Activated CD8-positive, alpha-beta memory T cell treated with anti-CD3 and anti-CD28 coated beads for 1 hour (primary cell): ENCODE results near the gene RNGTT.
"Not testable (repeated sequence)": the region's sequence is repeated elsewhere in the genome, so short reads cannot be mapped to it uniquely, and the experiment has no call there.

Experiments
- DNase-seq, 2 donors: peaks; one replicate each; pipeline ENCODE4 v3.0.0-alpha.2; 2020; ENCODE audit warnings: low read depth in 1 of 2; ENCODE audit errors: extremely low read depth in 1 of 2

RNGTT gene

DNA sequence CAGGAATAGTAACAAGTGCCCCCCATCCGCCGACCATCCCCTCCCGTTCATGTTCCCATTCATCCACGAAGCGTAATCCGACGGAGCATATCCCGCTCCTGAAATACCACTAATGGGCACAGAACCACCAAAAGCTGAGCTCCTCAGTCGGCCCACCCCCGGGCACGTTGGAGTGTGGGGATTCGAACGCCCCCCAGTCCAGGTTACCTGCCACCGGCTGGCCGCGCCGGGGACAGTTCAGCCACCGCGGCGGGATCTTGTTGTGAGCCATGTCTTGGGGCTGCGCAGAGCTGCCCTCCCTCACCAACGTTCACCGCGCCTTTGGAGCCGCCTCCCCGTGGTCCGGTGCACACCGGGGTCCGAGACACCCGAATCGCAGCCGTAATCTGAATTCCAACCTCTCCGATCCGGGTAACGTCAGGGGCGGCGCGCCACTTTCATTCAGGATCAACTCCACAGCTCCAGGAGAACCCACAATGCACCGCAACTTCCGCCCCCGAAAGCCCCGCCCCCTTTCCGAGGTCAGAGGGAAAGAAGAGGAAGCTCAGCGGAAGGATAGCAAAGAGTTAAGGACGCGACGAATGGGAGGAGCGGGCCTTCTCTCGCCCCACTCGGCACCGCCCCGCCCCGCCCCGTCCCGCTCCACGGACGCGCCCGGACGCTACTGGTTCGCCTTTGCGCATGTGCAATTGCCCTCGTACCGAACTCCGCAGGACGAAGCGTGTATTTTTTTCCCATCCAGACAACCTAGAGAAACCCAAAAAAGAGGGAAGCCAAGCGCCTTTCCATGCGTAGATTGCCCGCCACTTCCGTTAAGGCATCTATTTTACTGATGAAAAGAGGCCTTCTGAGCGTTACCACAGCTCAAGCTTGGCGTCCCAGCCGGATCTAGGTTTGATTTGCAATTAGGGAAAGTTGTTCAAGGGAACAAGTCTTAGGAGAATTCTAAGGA is at the start of gene RNGTT:
RNGTT (minus strand) TSS at position 480 of the 952 bp plus-strand sequence; CDS start at position 271, 209 bp downstream.
- DNase-seq, result peak; percentile 93 to 97

DNA sequence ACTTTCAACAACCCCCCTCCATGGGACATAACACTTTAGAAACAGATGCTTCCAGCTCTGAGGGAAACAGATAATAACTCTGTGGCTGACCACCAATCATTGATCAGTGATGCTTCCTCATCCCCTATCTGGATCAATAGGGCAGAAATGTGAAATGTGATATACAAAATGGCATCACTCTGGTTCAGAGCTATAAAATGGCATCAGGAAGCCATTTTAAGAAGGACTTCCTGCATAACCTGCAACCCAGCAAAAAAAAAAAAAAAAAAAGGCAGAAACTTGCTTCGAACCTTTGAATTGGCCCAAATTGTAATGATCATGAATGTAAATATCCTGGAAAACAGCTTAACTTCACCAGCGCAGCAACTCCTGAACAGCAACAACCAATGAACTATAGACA is 48.0 kb upstream of the RNGTT start:
- DNase-seq, result no peak

DNA sequence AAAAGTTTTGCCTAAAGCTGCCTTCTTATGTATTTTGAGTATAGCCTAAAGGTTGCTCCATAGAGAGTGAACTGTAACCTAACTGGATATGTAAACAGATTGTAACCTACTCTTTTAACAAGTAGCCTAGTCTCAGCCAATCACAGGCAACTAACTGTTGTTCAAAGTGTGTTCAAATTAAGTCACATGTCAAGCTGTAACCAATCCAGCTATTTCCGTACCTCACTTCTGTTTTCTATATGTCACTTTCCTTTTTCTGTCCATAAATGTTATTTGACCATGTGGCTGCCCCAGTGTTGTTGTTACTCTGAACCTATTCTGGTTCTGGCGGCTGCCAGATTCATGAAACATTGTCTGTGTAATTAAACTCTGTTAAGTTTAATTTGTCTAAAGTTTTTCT is 47.4 kb upstream of the RNGTT start:
- no peak for DNase-seq

DNA sequence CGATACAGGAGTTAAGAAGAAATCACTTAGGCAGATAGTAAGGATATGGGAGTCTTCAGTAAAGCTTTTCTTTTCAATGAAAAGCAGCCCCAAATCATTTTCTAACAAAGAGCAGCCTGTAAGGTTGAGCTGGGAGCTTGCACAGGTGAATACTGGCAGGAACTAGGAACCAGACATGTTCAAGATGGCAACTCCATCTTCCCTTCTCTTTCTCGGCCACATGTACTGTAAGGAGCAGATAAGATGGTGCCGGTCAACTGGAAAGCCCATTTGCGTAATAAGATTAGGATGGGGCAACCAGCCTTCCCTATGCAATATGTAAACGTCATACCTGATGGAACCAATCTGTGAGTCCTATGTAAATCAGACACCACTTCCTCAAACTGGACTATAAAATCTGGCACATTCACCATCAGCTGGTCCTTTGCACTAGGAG is 46.2 kb upstream of the RNGTT start:
- no peak for DNase-seq

DNA sequence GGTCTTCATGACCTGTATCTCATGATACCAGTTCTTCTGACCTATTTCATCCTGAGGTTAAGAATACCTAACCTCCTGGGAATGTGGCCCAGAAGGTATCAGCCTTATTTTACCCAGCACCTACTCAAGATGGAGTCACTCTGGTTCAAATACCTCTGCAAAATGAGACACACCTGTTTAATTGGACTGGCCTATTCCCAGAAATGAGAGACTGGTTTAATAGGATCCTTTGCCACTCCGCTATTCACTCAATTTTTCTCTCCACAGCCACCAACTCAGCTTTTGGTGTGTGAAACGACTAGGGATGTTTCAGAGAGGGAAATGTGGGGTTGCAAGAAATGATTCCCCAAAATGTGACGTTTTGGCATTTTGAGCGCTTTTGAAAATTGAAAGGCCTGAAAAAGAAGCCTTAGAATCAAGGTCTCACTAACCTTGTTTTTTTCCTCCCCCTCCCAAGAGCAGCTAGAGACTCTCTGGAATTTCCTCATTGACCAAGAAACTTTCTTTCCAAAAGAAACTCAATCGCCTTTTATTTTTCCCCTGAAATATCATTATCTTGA is 45.5 kb upstream of the RNGTT start:
- no peak for DNase-seq

DNA sequence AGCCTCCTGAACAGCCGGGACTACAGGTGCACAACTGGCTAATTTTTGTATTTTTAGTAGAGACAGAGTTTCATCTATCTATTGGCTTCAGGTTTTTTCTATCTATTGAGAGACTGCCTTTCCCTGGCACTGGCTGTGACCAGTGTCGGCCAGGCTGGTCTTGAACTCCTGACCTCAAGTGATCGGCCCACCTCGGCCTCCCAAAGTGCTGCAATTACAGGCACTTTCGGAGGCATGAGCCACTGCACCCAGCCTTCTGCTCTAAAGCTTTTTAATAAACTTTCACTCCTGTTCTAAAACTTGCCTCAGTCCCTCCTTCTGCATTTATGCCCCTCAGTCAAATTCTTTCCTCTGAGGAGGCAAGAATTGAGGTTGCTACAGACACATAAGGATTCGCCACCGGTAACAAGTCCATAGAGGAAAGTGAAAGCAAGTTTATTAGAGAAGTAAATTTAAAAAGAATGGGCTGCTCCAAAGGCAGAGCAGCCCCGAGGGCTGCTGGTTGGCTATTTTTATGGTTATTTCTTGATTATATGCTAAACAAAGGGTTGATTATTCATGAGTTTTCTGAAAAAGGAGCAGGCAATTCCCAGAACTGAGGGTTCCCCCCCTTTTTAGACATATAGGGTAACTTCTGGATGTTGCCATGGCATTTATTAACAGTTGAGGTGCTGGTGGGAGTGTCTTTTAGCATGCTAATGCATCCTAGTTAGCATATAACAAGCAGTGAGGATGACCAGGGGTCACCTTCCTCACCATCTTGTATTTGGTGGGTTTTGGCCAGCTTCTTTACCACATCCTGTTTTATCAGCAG is 44.8 kb upstream of the RNGTT start:
- DNase-seq, result no peak

DNA sequence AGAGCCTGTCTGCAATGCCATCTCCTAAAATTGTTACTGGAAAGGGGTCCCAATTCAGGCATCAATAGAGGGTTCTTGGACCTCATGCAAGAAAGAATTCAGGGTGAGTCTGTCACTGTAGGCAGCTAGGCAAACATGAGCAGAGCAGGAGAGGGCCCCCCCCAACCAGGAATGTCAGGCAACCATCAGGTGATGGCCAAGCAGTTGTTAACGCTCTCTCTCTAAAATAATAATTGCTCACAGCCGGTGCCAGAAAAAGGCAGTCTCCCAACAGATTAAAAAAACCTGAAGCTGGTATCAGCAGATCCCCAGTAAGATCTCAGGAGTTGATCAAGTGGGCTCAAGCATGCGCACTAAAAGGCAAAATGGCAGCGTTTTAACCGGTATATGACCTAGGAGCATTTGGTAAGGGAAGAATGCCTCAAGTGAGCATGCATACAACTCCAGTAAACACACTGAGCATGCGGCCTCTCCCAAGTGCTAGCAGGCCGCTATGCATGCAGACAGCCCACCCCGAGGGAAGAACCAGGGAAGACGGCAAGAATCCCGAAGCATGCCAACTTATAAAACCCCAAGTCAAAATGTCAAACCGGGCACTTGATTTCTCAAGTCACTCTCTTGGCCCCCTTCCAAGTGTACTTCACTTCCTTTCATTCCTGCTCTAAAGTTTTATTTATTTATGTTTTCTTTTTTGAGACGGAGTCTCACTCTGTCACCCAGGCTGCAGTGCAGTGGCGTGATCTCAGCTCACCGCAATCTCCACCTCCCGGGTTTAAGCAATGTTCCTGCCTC is 44.0 kb upstream of the RNGTT start:
- DNase-seq, result no peak

DNA sequence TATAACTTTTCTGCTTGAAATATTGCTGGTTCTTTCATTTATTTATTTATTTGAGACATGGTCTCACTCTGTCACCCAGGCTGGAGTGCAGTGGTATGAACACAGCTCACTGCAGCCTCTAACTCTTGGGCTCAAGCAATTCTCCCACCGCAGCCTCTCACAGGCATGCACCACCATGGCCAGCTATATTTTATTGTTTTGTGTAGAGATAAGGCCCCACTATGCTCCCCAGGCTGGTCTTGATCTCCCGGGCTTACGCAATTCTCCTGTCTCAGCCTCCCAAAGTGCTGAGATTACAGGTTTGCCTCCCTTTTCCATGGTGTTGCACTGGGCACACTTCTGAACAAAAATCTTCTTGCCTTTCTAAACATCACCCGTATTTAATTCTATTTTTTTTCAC is 39.1 kb upstream of the RNGTT start:
- no peak for DNase-seq

DNA sequence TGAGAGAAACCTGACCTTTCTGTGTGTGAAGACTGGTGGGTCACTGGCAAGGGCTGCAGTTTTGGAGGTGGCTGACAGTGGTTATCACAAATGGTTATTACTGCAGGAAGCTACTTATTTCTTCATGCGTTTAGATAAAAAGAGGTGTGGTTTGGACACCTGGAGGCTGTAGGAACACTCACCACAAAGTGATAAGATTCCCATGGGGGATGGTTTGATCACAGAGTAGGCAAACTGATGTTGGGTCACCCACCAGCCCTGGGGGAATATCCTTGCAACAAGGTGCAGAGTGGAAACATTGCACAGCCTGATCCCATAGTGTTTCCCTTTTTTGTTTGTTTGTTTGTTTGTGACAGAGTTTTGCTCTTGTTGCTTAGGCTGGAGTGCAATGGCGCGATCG is 33.9 kb upstream of the RNGTT start:
- no peak for DNase-seq

DNA sequence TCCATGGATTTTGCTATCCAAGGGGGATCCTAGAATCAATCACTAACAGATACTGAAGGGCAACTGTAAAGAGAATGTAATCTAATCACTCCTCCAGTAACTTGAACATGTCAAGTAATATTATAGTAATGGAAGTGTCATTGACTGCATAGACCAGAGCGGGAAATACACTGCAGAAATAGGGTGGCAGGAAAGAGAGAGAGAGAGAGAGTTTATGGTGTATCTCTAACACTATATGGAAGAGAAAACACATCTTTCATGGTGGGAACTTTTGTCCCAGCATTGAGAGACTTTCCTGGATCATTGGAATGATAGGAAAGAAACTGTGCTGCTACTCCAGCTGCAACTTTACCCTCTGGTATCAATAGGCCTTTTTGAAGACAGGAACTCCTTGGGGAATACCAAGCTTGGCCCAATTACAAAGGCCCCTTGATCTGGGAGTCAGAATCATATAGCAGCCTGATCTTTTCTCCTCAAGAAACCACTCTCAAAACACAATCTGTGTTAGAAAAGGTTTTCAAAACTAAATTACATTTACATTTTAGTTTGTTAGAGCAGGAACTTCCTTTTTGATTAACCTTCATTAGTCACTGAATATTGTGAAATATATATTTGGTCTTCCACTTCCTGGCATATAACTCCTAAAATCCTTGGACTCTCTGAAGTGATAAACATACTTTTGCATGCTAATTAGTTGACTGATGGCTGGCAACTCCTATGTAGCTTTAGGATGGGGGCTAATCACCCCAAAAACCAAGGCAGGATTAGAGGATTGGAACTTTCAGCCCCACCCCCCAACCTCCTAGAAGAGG is 29.5 kb upstream of the RNGTT start:
- no peak for DNase-seq

DNA sequence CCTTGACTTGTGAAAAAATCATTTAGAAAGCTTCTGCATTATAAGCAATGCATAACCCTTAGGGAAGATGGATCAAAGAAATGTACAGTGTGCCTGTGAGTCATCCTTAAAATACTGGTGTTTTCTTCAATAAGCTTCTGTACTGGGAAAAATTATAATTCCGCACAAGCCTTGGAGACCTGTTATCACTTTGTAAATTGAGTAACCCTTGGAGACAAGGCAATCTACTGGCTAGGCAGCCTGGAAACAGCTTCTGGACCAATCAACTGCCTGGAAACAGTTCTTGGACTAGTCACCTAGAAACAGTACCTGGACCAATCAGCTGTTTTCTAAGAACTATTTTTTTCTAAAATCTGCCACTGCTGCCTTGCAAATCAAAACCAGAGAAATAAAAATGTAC is 25.8 kb upstream of the RNGTT start:
- no peak for DNase-seq

DNA sequence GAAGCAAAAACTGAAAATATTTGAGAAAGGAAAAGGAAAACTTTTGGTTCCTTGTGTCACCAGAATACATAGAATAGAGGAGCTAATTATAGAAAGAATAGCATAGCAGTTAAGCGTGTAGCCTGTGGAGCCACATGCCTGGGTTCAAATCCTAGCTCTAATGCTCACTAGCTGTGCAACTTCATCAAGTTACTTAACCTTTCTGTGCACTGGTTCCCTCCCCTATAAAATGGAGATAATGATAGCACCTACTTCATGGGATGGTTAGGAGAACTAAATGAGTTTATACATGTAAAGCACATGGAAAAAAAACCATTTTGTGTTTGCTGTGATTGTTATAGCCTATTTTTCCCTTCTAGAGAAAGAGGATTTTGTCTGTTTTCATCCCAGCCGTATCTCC is 24.5 kb upstream of the RNGTT start:
- no peak for DNase-seq

DNA sequence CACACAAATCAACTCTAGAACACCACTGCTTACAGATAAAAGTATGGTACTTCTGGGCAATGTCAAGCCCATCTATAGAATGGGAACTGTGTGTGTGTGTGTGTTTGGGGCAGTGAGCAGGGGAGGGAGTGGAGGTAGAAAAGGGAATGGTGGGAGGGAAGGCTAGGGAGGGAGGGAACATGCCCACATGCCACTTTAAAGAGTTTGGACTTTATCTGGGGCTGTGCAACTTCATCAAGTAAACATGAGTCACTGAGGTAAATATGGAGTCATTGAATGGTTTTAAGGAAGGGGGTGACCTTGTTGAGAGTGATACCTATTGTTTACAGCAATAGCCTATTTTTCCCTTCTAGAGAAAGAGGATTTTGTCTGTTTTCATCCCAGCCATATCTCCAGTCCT is 22.5 kb upstream of the RNGTT start:
- no peak for DNase-seq

DNA sequence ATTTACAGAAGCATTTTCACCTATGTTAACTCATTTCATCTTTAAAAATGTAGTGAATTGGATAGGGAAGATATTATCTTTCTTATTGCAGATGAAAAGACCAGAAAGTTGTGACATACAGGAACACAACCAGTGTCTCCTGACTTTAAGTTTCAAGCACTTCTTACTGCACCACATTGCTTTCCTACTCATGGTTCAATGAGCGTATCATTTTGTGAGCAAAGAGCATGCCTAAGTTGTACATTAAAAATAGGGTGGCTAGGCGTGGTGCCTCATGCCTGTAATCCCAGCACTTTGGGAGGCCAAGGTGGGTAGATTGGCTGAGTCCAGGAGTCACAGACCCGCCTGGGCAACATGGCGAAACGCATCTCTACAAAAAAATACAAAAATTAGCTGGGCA is 21.2 kb upstream of the RNGTT start:
- DNase-seq, result no peak

DNA sequence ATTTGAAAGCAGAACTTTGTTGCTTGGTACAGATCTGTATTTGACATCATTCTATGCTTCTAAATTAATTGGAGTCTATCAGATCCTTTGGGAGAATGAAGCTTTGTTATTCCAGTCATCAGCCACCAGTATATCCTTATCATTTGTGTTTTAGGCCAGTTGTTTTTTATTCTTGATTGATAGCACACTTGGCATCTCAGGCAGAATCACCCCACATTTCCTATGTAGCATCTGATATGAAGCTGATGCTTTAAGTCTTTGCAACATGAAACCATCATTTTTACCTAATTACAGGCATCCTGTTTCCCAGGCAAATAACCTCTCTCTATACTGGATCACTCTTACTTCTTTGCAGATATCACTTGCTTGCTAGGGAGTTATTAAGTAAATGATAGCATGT is 20.7 kb upstream of the RNGTT start:
- DNase-seq, result no peak

DNA sequence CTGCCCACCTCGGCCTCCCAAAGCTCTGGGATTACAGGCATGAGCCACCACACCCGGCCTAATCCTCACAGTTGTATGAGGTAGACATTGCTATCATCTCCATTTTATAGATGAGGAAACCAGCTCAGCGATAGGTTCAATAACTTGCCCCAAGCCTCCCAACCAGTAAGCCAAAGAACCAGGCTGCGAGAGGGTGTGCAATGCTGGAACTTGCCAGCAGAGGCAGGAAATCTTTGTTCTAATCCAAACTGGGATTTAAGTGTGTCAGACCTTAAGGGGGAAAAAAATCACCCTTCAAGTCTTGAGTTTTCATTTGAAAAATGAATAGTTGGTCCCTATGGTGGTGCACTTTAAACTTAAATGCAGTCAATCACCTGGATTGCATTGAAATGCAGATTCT is 20.1 kb upstream of the RNGTT start:
- no peak for DNase-seq

DNA sequence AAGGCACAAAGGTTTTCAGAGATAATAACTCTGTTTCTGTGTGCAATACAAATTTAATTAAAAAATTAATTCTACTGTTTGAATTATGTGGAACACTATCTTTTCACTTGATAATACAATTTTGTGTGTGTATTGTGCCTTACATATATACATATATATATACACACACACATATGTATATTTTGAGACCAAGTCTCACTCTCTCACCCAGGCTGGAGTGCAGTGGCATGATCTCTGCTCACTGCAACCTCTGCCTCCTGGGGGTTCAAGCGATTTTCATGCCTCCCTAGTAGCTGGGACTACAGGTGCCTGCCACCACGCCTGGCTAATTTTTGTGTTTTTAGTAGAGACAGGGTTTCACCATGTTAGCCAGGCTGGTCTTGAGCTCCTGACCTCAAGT is 19.7 kb upstream of the RNGTT start:
- DNase-seq, result not testable (repeated sequence)

DNA sequence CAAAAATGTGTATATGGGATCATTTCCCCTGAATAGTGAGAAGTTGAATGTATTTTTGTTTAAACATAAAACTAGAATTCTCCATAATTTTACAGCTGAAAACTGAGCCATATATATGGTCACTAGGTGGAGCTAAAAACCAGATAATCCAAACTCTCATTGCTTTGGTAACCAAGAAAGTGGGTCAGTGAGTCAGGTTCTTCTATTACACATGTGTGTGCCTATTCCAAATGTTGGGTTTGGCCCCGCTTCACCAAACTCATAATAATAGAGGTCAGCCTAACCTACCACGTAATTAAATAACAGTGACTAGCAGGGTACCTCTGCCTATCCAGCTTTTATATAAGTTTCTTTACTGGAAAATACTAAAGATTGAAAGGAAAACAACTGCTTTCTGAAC is 19.3 kb upstream of the RNGTT start:
- DNase-seq, result no peak

DNA sequence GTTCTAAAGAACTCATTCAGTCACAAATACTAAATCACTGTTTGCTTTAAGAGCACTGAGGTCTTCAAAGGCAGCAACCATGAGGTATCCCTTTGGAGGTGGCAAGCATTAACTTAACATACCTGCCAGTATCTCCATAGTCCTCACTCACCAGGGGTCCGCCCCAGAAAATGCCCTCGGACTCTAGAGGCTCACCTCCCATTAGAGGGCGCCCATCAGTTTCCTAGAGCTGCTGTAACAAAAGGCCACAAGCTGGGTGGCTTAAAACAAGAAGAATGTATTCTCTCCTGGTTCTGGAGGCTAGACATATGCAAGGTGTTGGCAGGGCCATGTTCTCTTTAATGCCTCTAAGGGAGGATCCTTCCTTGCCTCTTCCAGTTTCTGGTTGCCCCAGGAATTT is 12.0 kb upstream of the RNGTT start:
- DNase-seq, result no peak
